Psoas muscle (tissue), 8 donors: Measurements from ENCODE around the gene LEFTY1. TPM values are rescaled to one million over a fixed set of nuclear protein-coding genes. Genes with fewer than 3 reads are reported as not detected.

Experiments
- ATAC-seq, 4 donors: fragments of 200-7000 bp; cut with Tn5 transposase; one replicate each; pipeline ENCODE4 v1.9.1; 2020; ENCODE audit warnings: moderate library complexity in 3 of 4, mild to moderate bottlenecking in 2 of 4
- DNase-seq, 2 donors: peaks; one replicate each; pipeline ENCODE4 v3.0.0-alpha.2; 2020
- H3K27ac ChIP-seq: fragments of 200-600 bp; one replicate; pipeline ENCODE4 v1.8.0; 2022
- H3K27me3 ChIP-seq, 3 donors: fragments of 200-600 bp in 1 of 3; one replicate each; pipeline versions ENCODE4 v1.6.1 to v1.8.0; 2013 to 2022; ENCODE audit warnings: low read length in 2 of 3, mild to moderate bottlenecking in 2 of 3, moderate library complexity in 1 of 3; ENCODE audit not compliant: insufficient read depth in 3 of 3
- H3K36me3 ChIP-seq, 2 donors: fragments of 200-600 bp in 1 of 2; one replicate each; pipeline versions ENCODE4 v1.6.1 to v1.8.0; 2013 to 2022; ENCODE audit warnings: low read depth in 1 of 2, mild to moderate bottlenecking in 1 of 2, moderate library complexity in 1 of 2; ENCODE audit not compliant: insufficient read depth in 1 of 2
- H3K4me1 ChIP-seq: fragments of 200-600 bp; one replicate; pipeline ENCODE4 v1.8.0; 2022
- H3K4me3 ChIP-seq: fragments of 200-600 bp; one replicate; pipeline ENCODE4 v1.8.0; 2022; ENCODE audit warnings: mild to moderate bottlenecking
- H3K9me3 ChIP-seq: fragments of 200-600 bp; one replicate; pipeline ENCODE4 v1.8.0; 2022
- WGBS, 3 donors: extraction: QIAGEN DNeasy Blood & Tissue Kit; methylation state at CpG; one replicate each; pipeline versions ENCODE4 v1.1.6 to v1.1.7; 2013; 5-methylcytosine and 5-hydroxymethylcytosine counted together
- intact Hi-C, 2 donors: fragments of 100-400 bp; cut with DNase I; formaldehyde crosslinking; loops; one replicate each; pipeline versions ENCODE4 v1.11.0 to v1.14.2; 2022
- polyA plus RNA-seq, 3 donors: library from polyadenylated mRNA; stranded (reverse); fragments of 200-250 nt; gene quantifications; one replicate each; pipeline ENCODE4 v1.2.3, GENCODE V29; 2013
- total RNA-seq, 4 donors: library from RNA; stranded (reverse); fragmentation: NEBNext Ultra II Directional in 2 of 4; extraction: Animal tissue kit (Norgen Biotek cat#: 25700) in 2 of 4; gene quantifications; one replicate each; pipeline versions ENCODE4 v1.2.1 to v1.2.4, GENCODE V29; 2021 to 2023
- TF ChIP-seq, protein P1 (sequence below): fragments of 200-600 bp; IDR thresholded peaks from one replicate; pipeline ENCODE4 v1.8.0; 2022; ENCODE audit warnings: antibody characterized with exemption
- donor health status: healthy with polysubstance abuse.
- donor health status: DM: no; HTN: no; CAD: no; lungs with moderate emphysema.
- donor health status: Bipolar disorder and iron deficiency.
- donor health status: healthy.
- donor health status: DM: yes; HTN: yes; CAD: no.
- donor health status: DM: no; HTN: no; CAD: no.
- donor health status: DM: no; HTN: no; CAD: no.
- donor health status: DM: yes; HTN: yes; CAD: no.

The LEFTY1 gene
- total and polyA plus RNA-seq, 7 donors, result 0.08 to 0.26 (median 0.13) TPM; not detected in 4

DNA sequence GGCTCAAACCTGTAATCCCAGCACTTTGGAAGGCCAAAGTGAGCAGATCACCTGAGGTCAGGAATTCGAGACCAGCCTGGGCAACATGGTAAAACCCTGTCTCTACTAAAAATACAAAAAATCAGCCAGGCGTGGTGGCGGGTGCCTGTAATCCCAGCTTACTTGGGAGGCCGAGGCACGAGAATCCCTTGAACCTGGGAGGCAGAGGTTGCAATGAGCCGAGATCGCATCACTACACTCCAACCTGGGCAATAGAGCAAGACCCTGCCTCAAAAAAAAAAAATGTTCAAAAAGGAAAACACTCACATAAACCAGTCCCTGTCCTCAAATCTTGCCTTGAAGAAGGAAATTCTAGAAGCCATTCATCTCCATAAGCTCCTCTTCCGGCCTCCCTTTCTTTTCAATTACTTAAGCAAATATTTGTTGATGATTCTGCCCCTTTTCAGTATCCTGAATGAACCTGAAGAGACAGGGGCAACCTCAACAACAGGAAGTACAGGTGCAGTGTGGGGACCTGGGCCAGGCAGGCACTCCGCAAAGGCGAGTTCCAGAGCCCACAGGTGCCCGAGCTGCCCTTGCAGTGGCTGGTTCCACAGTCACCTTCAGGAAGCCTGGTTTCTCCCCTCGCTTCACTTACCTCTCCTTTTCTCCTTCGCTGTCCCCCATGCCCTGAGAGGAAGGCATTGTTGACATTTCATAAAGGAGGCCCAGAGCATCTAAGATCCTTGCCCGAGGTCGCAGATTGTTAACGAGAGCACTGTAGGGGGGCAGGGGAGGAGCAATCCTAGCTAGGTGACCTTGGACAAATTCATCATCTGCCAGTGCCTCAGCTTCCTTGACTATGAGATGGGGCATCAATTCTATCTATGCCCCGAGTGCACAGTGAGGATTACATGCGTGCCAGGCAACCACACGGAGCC is 8.9 kb upstream of the LEFTY1 start:
- Histone ChIP-seq H3K9me3 (no peaks in the 10 kb centered on the region), H3K27me3 (no peaks in the 10 kb centered on the region), H3K27ac (no peak overlapping the region), H3K4me1 (no peaks in the 10 kb centered on the region), H3K4me3 (no peak overlapping the region), H3K36me3 (no peaks in the 10 kb centered on the region)
- DNase-seq (peak in 1 of 2 donors; percentile 23), ATAC-seq (no peak)
- 90 to 96% (median 95%) methylated on average over 19 of the region's 19 CpGs for WGBS, 3 donors
- intact Hi-C loops, result no loop called here
- TF ChIP-seq, protein P1, sequence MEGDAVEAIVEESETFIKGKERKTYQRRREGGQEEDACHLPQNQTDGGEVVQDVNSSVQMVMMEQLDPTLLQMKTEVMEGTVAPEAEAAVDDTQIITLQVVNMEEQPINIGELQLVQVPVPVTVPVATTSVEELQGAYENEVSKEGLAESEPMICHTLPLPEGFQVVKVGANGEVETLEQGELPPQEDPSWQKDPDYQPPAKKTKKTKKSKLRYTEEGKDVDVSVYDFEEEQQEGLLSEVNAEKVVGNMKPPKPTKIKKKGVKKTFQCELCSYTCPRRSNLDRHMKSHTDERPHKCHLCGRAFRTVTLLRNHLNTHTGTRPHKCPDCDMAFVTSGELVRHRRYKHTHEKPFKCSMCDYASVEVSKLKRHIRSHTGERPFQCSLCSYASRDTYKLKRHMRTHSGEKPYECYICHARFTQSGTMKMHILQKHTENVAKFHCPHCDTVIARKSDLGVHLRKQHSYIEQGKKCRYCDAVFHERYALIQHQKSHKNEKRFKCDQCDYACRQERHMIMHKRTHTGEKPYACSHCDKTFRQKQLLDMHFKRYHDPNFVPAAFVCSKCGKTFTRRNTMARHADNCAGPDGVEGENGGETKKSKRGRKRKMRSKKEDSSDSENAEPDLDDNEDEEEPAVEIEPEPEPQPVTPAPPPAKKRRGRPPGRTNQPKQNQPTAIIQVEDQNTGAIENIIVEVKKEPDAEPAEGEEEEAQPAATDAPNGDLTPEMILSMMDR, result no peak

GRCh38 chr1:225896937-225897549 is 8.1 kb upstream of the LEFTY1 start:
- no peaks in the 10 kb centered on the region for H3K4me1 ChIP-seq
- H3K4me3 ChIP-seq, result no peak overlapping the region
- no peaks in the 10 kb centered on the region for H3K36me3 ChIP-seq
- TF ChIP-seq, protein P1, result no peak
- no peak for ATAC-seq
- WGBS, 3 donors, result 60 to 70% (median 67%) methylated on average over 7 of the region's 7 CpGs
- no peak overlapping the region for H3K27ac ChIP-seq
- H3K27me3 ChIP-seq, result no peaks in the 10 kb centered on the region
- DNase-seq, result peak in 1 of 2 donors; percentile 35
- H3K9me3 ChIP-seq, result no peaks in the 10 kb centered on the region
- intact Hi-C loops, result no loop called here

GRCh38 chr1:225896494-225896893 is 7.5 kb upstream of the LEFTY1 start:
- no peak for DNase-seq
- Histone ChIP-seq H3K9me3 (no peaks in the 10 kb centered on the region), H3K27me3 (no peaks in the 10 kb centered on the region), H3K4me3 (no peak overlapping the region), H3K36me3 (no peaks in the 10 kb centered on the region), H3K4me1 (no peaks in the 10 kb centered on the region), H3K27ac (no peak overlapping the region)
- TF ChIP-seq, protein P1, result no peak
- ATAC-seq, result no peak
- WGBS, 3 donors, result 78 to 89% (median 81%) methylated on average over 5 of the region's 5 CpGs
- intact Hi-C loops, result no loop called here

DNA sequence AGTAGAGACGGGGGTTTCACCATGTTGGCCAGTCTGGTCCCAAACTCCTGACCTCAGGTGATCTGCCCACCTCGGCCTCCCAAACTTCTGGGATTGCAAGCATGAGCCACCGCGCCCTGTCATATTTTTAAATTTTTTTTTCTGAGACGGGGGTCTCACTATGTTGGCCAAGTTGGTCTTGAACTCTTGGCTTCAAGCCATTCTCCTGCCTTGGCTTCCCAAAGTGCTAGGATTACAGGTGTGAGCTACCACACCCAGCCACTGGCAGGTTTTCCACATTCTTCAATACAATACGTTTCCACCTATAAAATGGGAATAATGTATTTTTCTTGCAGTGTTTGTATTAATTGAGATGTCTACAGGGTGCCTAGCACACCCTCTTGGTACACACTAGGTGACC is 3.4 kb upstream of the LEFTY1 start:
- Histone ChIP-seq H3K9me3 (no peaks in the 10 kb centered on the region), H3K27ac (no peak overlapping the region), H3K4me1 (no peaks in the 10 kb centered on the region), H3K36me3 (no peaks in the 10 kb centered on the region), H3K27me3 (peaks cover 0 to 10% (median 0%) of the 10 kb centered on the region in 3 donors), H3K4me3 (no peak overlapping the region)
- DNase-seq (no peak), ATAC-seq (no peak)
- WGBS, 3 donors, result 87 to 92% (median 89%) methylated on average over 6 of the region's 6 CpGs
- intact Hi-C loops, result no loop called here
- TF ChIP-seq, protein P1, result no peak
